ENCODE results near the gene ATP6V1B1.
A peak's percentile ranks its signal among the peaks of the same experiment; 100 is the strongest.

ATP6V1B1 gene

DNA sequence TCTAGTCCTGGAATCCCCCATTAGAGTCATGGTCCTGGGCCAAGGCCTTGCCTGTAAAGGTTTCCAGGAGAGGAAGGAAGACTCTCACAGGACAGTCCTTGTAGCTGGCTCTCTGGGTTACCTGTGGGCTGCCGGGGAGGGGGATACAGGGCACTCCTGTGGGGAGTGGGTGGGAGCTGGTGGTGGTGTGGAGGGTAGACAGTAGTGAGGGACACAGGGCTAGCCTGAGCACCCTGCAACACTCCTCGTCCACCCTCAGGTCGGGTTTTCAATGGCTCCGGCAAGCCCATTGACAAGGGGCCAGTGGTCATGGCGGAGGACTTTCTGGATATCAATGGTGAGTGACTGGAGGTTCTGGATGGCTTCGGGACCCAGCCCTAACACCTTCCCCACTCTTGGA, 23.1 kb downstream of the ATP6V1B1 start:
- Histone ChIP-seq H3K9me3 (ENCODE audit: control insufficient read depth, insufficient read depth, low read length) (no peaks in the 10 kb centered on the region), H3K36me3 (ENCODE audit: insufficient read depth, low read length) (no peaks in the 10 kb centered on the region), H3K9ac (ENCODE audit: low read depth, low read length) (no peak overlapping the region), H3K4me1 (ENCODE audit: insufficient read depth, low read length) (no peaks in the 10 kb centered on the region)

GRCh38 chr2:70959271-70959761, 23.6 kb downstream of the ATP6V1B1 start:
- no peaks in the 10 kb centered on the region for H3K4me1 ChIP-seq (ENCODE audit: insufficient read depth, low read length)
- H3K36me3 ChIP-seq (ENCODE audit: insufficient read depth, low read length), result no peaks in the 10 kb centered on the region
- H3K9me3 ChIP-seq (ENCODE audit: control insufficient read depth, insufficient read depth, low read length), result no peaks in the 10 kb centered on the region
- no peak overlapping the region for H3K9ac ChIP-seq (ENCODE audit: low read depth, low read length)

GRCh38 chr2:70959851-70960832, 24.4 kb downstream of the ATP6V1B1 start:
- Histone ChIP-seq H3K4me1 (ENCODE audit: insufficient read depth, low read length) (no peaks in the 10 kb centered on the region; the same call in 1 of the 2 replicates), H3K36me3 (ENCODE audit: insufficient read depth, low read length) (no peaks in the 10 kb centered on the region)

GRCh38 chr2:70960833-70961647, 25.3 kb downstream of the ATP6V1B1 start:
- no peaks in the 10 kb centered on the region for H3K9me3 ChIP-seq (ENCODE audit: control insufficient read depth, insufficient read depth, low read length)
- H3K4me1 ChIP-seq (ENCODE audit: insufficient read depth, low read length), result no peaks in the 10 kb centered on the region; the same call in 1 of the 2 replicates
- H3K9ac ChIP-seq (ENCODE audit: low read depth, low read length), result no peak overlapping the region
- H3K36me3 ChIP-seq (ENCODE audit: insufficient read depth, low read length), result no peaks in the 10 kb centered on the region

More at GRCh38 chr2:70959851-70960832, 24.4 kb downstream of the ATP6V1B1 start:
- Histone ChIP-seq H3K9ac (ENCODE audit: low read depth, low read length) (no peak overlapping the region), H3K9me3 (ENCODE audit: control insufficient read depth, insufficient read depth, low read length) (no peaks in the 10 kb centered on the region)

DNA sequence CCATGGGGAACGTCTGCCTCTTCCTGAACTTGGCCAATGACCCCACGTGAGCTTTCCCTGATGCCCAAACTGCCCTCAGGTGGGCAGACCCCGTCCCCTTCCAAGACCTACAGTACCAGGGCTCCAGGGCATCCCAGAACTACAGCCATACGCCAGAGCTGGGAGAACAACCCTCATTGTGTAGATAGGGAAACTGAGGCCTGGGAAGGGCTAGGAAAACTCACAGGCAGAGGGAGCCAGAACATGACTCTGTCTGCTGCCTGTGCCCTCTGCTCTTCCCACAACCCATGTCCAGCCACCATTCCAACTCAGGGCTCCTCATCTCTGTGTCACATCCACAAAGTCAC, 25.9 kb downstream of the ATP6V1B1 start:
- Histone ChIP-seq H3K9ac (ENCODE audit: low read depth, low read length) (no peak overlapping the region), H3K36me3 (ENCODE audit: insufficient read depth, low read length) (no peaks in the 10 kb centered on the region), H3K9me3 (ENCODE audit: control insufficient read depth, insufficient read depth, low read length) (no peaks in the 10 kb centered on the region), H3K4me1 (ENCODE audit: insufficient read depth, low read length) (no peaks in the 10 kb centered on the region; the same call in 1 of the 2 replicates)

GRCh38 chr2:70962211-70962884, 26.6 kb downstream of the ATP6V1B1 start:
- Histone ChIP-seq H3K4me1 (ENCODE audit: insufficient read depth, low read length) (no peaks in the 10 kb centered on the region; the same call in 1 of the 2 replicates), H3K9ac (ENCODE audit: low read depth, low read length) (no peak overlapping the region), H3K36me3 (ENCODE audit: insufficient read depth, low read length) (no peaks in the 10 kb centered on the region), H3K9me3 (ENCODE audit: control insufficient read depth, insufficient read depth, low read length) (no peaks in the 10 kb centered on the region)

DNA sequence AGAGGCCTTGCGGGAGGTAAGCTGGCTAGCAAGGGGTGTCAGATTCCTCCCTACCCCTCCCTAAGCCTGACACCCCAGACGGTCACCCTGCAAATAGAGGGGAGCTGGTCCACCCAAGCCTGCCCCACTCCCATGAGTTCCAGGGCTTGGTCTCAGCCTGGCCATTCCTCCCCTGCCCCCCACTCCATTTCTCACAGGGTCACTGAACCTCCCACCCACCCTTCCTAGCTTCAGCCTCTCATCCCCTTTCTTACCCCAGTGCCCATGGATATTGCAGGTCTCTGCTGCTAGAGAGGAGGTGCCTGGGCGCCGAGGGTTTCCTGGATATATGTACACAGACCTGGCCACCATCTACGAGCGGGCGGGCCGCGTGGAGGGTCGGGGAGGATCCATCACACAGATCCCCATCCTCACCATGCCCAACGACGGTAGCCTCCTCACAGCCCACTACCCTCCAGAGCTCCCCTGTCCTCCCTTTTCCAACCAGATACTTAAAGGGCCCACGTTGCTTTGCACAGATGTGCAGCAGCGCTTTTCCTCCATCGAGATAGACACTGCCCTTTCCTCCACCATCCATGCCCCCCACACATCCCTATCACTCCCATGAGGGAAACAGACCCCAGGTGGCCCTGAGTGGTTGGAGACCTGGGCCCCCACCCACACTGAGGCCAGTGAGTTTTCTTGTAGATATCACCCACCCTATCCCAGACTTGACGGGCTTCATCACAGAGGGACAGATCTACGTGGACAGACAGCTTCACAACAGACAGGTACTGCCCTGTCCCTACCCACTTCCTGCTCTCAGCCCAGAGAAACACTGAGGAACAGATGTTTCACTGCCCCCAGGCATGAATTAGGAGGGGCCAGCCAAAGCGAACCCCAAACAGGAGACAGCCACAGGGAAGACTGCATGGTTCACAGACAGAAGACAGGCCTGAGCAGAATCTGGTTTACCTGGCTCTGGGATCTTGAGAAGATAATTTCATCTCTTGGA, 27.5 kb downstream of the ATP6V1B1 start:
- Histone ChIP-seq H3K9me3 (ENCODE audit: control insufficient read depth, insufficient read depth, low read length) (no peaks in the 10 kb centered on the region), H3K9ac (ENCODE audit: low read depth, low read length) (no peak overlapping the region), H3K36me3 (ENCODE audit: insufficient read depth, low read length) (no peaks in the 10 kb centered on the region), H3K4me1 (ENCODE audit: insufficient read depth, low read length) (no peaks in the 10 kb centered on the region; the same call in 1 of the 2 replicates)

GRCh38 chr2:70964133-70964532, 28.4 kb downstream of the ATP6V1B1 start:
- no peaks in the 10 kb centered on the region for H3K36me3 ChIP-seq (ENCODE audit: insufficient read depth, low read length)
- H3K4me1 ChIP-seq (ENCODE audit: insufficient read depth, low read length), result no peaks in the 10 kb centered on the region; the same call in 1 of the 2 replicates
- H3K9ac ChIP-seq (ENCODE audit: low read depth, low read length), result no peak overlapping the region

GRCh38 chr2:70964596-70965386, 29.1 kb downstream of the ATP6V1B1 start:
- H3K9ac ChIP-seq (ENCODE audit: low read depth, low read length), result peak overlapping the region; percentile 45; the same call in 1 of the 2 replicates

More at GRCh38 chr2:70964133-70964532, 28.4 kb downstream of the ATP6V1B1 start:
- no peaks in the 10 kb centered on the region for H3K9me3 ChIP-seq (ENCODE audit: control insufficient read depth, insufficient read depth, low read length)

GRCh38 chr2:70965506-70965905, 29.8 kb downstream of the ATP6V1B1 start:
- Histone ChIP-seq H3K4me1 (ENCODE audit: insufficient read depth, low read length) (no peaks in the 10 kb centered on the region; the same call in 1 of the 2 replicates), H3K36me3 (ENCODE audit: insufficient read depth, low read length) (no peaks in the 10 kb centered on the region), H3K9ac (ENCODE audit: low read depth, low read length) (no peak overlapping the region), H3K9me3 (ENCODE audit: control insufficient read depth, insufficient read depth, low read length) (no peaks in the 10 kb centered on the region)

More at GRCh38 chr2:70964596-70965386, 29.1 kb downstream of the ATP6V1B1 start:
- Histone ChIP-seq H3K9me3 (ENCODE audit: control insufficient read depth, insufficient read depth, low read length) (no peaks in the 10 kb centered on the region), H3K4me1 (ENCODE audit: insufficient read depth, low read length) (no peaks in the 10 kb centered on the region; the same call in 1 of the 2 replicates), H3K36me3 (ENCODE audit: insufficient read depth, low read length) (no peaks in the 10 kb centered on the region)

DNA sequence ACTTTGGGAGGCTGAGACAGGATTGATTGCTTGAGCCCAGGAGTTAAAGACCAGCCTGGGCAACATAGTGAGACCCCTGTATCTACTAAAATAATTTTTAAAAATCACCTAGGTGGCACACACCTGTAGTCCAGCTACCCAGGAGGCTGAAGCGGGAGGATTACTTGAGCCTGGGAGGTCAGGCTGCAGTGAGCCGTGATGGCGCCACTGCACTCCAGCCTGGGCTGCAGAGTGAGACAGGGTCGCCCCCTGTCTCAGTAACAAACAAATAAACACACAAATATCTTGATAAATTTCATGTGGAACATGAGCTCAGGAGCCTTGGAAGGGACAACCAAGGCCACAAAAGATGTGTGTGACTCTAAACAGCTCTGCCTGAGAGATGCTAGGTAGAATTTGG, 31.0 kb downstream of the ATP6V1B1 start:
- H3K9me3 ChIP-seq (ENCODE audit: control insufficient read depth, insufficient read depth, low read length), result no peaks in the 10 kb centered on the region
- no peaks in the 10 kb centered on the region; the same call in 1 of the 2 replicates for H3K4me1 ChIP-seq (ENCODE audit: insufficient read depth, low read length)
- H3K9ac ChIP-seq (ENCODE audit: low read depth, low read length), result no peak overlapping the region
- no peaks in the 10 kb centered on the region for H3K36me3 ChIP-seq (ENCODE audit: insufficient read depth, low read length)

DNA sequence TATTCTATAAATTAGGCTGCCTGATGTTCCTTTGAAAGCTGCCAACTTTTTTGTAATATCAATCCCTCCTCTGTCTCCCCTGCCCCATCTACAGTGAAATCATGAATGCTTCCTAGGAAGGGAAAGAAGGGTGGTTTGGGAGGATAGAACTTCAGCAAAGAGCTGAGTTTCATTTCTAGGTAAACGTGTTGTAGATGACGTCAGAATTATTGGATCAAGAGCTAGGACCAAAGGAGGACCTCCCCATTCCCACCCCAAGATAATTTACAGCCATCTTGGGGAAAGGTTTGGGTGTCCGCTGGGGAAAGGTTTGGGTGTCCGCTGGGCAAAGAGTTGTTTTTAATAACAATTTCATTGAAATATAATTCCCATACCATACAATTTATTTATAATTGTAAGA, 31.5 kb downstream of the ATP6V1B1 start:
- no peaks in the 10 kb centered on the region for H3K36me3 ChIP-seq (ENCODE audit: insufficient read depth, low read length)
- H3K9me3 ChIP-seq (ENCODE audit: control insufficient read depth, insufficient read depth, low read length), result no peaks in the 10 kb centered on the region

More for the DNA sequence above, 31.5 kb downstream of the ATP6V1B1 start:
- H3K9ac ChIP-seq (ENCODE audit: low read depth, low read length), result no peak overlapping the region
- no peaks in the 10 kb centered on the region; the same call in 1 of the 2 replicates for H3K4me1 ChIP-seq (ENCODE audit: insufficient read depth, low read length)

Data from ES-I3 (cell line).